Fibroblast of skin of back (primary cell): ENCODE data around the gene SNPH.

Experiments used
- DNase-seq: peaks from one replicate; pipeline ENCODE4 v3.0.0-alpha.2; 2013

SNPH gene

GRCh38 chr20:1341561-1342265, 75.6 kb downstream of the SNPH start:
- DNase-seq: peak; percentile 48

GRCh38 chr20:1343446-1344124, 77.5 kb downstream of the SNPH start:
- peak; percentile 39 for DNase-seq

GRCh38 chr20:1345030-1345755, 79.1 kb downstream of the SNPH start:
- DNase-seq: no peak

GRCh38 chr20:1345756-1346093, 79.6 kb downstream of the SNPH start:
- no peak for DNase-seq

- DNase-seq: no peak
Measured at GRCh38 chr20:1346315-1346969, 80.3 kb downstream of the SNPH start.

GRCh38 chr20:1353956-1354355, 87.9 kb downstream of the SNPH start:
- no peak for DNase-seq

- no peak for DNase-seq
Measured at GRCh38 chr20:1357921-1358671, 92.0 kb downstream of the SNPH start.
